ENCODE data around the gene LRRC71.

LRRC71 gene

GRCh38 chr1:156959414-156959813 lies 39.0 kb downstream of the LRRC71 start (continued):
- TF ChIP-seq, protein P1, sequence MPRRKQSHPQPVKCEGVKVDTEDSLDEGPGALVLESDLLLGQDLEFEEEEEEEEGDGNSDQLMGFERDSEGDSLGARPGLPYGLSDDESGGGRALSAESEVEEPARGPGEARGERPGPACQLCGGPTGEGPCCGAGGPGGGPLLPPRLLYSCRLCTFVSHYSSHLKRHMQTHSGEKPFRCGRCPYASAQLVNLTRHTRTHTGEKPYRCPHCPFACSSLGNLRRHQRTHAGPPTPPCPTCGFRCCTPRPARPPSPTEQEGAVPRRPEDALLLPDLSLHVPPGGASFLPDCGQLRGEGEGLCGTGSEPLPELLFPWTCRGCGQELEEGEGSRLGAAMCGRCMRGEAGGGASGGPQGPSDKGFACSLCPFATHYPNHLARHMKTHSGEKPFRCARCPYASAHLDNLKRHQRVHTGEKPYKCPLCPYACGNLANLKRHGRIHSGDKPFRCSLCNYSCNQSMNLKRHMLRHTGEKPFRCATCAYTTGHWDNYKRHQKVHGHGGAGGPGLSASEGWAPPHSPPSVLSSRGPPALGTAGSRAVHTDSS (tag by site-specific recombination; IDR thresholded peaks at IDR 0.05): no peak
- TF ChIP-seq ZFP3 (tag by site-specific recombination; IDR thresholded peaks at IDR 0.05; ENCODE audit: low read depth): no peak
- no peak for TF ChIP-seq ZNF211 (tag by site-specific recombination; IDR thresholded peaks at IDR 0.05; ENCODE audit: low read depth)
- no peak for TF ChIP-seq ZNF433 (tag by site-specific recombination; IDR thresholded peaks at IDR 0.05; ENCODE audit: low read depth)
- no peak for TF ChIP-seq ZNF776 (tag by site-specific recombination; IDR thresholded peaks at IDR 0.05; ENCODE audit: borderline replicate concordance)
- no peak for TF ChIP-seq ZBTB1 (tag by site-specific recombination; IDR thresholded peaks at IDR 0.05)
- TF ChIP-seq ZBTB17 (tag by site-specific recombination; IDR thresholded peaks at IDR 0.05): peak; percentile 46; the same call in 1 of the 2 replicates
- TF ChIP-seq EGR2 (tag by site-specific recombination; IDR thresholded peaks at IDR 0.05; ENCODE audit: low read depth): no peak
- TF ChIP-seq GLI4 (tag by site-specific recombination; IDR thresholded peaks at IDR 0.05): no peak
- TF ChIP-seq ZNF624 (tag by site-specific recombination; IDR thresholded peaks at IDR 0.05): no peak

GRCh38 chr1:156959925-156960324 lies 39.5 kb downstream of the LRRC71 start:
- no peaks in the 10 kb centered on the region for H3K4me1 ChIP-seq (ENCODE audit: control insufficient read depth, insufficient read depth, low read length)
- H3K27ac ChIP-seq (ENCODE audit: extremely low read depth, low read depth, low read length): no peak overlapping the region
- no peak overlapping the region for H3K4me3 ChIP-seq (ENCODE audit: low read depth, low read length)
- ChIA-PET POLR2A (no interaction called here), CTCF (interaction anchor here (0.6 to 1.3 kb wide), 2 partner anchors 9 to 237 kb away, joined by 3 read pairs; no protein-coding TSS in a partner anchor)
- no peaks in the 10 kb centered on the region for H3K9me3 ChIP-seq (ENCODE audit: control insufficient read depth, insufficient read depth, low read depth, low read length)
- H3K36me3 ChIP-seq (ENCODE audit: control insufficient read depth in 2 of 2, insufficient read depth in 1 of 2, low read length in 2 of 2): peaks cover 9 to 84% of the 10 kb centered on the region in 2 experiments
- no peak for TF ChIP-seq ZBTB10 (tag by site-specific recombination; IDR thresholded peaks at IDR 0.05)
- no peak for TF ChIP-seq ZNF623 (tag by site-specific recombination; IDR thresholded peaks at IDR 0.05)
- TF ChIP-seq ZNF626 (tag by site-specific recombination; IDR thresholded peaks at IDR 0.05): no peak
- TF ChIP-seq, protein P2, sequence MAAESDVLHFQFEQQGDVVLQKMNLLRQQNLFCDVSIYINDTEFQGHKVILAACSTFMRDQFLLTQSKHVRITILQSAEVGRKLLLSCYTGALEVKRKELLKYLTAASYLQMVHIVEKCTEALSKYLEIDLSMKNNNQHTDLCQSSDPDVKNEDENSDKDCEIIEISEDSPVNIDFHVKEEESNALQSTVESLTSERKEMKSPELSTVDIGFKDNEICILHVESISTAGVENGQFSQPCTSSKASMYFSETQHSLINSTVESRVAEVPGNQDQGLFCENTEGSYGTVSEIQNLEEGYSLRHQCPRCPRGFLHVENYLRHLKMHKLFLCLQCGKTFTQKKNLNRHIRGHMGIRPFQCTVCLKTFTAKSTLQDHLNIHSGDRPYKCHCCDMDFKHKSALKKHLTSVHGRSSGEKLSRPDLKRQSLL (tag by site-specific recombination; IDR thresholded peaks at IDR 0.05): no peak
- TF ChIP-seq ZNF146 (tag by site-specific recombination; IDR thresholded peaks at IDR 0.05): no peak
- TF ChIP-seq ZNF558 (tag by site-specific recombination; IDR thresholded peaks at IDR 0.05): no peak
- no peak for TF ChIP-seq ZFHX2 (tag by site-specific recombination; conservative IDR thresholded peaks at IDR 0.05)
- TF ChIP-seq OVOL3 (tag by site-specific recombination; IDR thresholded peaks at IDR 0.05): no peak
- no peak for TF ChIP-seq GLIS1 (tag by site-specific recombination; IDR thresholded peaks at IDR 0.05)
- TF ChIP-seq KLF9 (tag by site-specific recombination; IDR thresholded peaks at IDR 0.05; ENCODE audit: low read depth): no peak
- TF ChIP-seq, protein P3, sequence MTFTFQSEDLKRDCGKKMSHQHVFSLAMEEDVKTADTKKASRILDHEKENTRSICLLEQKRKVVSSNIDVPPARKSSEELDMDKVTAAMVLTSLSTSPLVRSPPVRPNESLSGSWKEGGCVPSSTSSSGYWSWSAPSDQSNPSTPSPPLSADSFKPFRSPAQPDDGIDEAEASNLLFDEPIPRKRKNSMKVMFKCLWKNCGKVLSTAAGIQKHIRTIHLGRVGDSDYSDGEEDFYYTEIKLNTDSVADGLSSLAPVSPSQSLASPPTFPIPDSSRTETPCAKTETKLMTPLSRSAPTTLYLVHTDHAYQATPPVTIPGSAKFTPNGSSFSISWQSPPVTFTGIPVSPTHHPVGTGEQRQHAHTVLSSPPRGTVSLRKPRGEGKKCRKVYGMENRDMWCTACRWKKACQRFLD (tag by site-specific recombination; IDR thresholded peaks at IDR 0.05): no peak
- TF ChIP-seq, protein P4, sequence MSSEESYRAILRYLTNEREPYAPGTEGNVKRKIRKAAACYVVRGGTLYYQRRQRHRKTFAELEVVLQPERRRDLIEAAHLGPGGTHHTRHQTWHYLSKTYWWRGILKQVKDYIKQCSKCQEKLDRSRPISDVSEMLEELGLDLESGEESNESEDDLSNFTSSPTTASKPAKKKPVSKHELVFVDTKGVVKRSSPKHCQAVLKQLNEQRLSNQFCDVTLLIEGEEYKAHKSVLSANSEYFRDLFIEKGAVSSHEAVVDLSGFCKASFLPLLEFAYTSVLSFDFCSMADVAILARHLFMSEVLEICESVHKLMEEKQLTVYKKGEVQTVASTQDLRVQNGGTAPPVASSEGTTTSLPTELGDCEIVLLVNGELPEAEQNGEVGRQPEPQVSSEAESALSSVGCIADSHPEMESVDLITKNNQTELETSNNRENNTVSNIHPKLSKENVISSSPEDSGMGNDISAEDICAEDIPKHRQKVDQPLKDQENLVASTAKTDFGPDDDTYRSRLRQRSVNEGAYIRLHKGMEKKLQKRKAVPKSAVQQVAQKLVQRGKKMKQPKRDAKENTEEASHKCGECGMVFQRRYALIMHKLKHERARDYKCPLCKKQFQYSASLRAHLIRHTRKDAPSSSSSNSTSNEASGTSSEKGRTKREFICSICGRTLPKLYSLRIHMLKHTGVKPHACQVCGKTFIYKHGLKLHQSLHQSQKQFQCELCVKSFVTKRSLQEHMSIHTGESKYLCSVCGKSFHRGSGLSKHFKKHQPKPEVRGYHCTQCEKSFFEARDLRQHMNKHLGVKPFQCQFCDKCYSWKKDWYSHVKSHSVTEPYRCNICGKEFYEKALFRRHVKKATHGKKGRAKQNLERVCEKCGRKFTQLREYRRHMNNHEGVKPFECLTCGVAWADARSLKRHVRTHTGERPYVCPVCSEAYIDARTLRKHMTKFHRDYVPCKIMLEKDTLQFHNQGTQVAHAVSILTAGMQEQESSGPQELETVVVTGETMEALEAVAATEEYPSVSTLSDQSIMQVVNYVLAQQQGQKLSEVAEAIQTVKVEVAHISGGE (tag by site-specific recombination; conservative IDR thresholded peaks at IDR 0.05; ENCODE audit: low read depth): no peak
- TF ChIP-seq KLF8 (tag by site-specific recombination; IDR thresholded peaks at IDR 0.05): no peak
- no peak for TF ChIP-seq ZSCAN4 (tag by site-specific recombination; IDR thresholded peaks at IDR 0.05)
- no peak for TF ChIP-seq ZBTB7A (tag by site-specific recombination; IDR thresholded peaks at IDR 0.05; ENCODE audit: low read depth)
- no peak for TF ChIP-seq ZNF354C (tag by site-specific recombination; IDR thresholded peaks at IDR 0.05; ENCODE audit: borderline replicate concordance, low read depth)
